OCI-LY1 (cell line): ENCODE data around the gene CIRBP.

Experiments
- H2AFZ ChIP-seq: fragments of 200-600 bp; sonication (generic), shearing (Covaris generic); 2 replicates; pipeline ENCODE4 v1.6.0; 2014; ENCODE audit warnings: antibody characterized with exemption, mild to moderate bottlenecking, low read length
- H3F3A ChIP-seq: fragments of 200-600 bp; sonication (generic), shearing (Covaris generic); 2 replicates; pipeline ENCODE4 v1.6.0; 2014; ENCODE audit warnings: mild to moderate bottlenecking, antibody characterized with exemption, low read length, moderate library complexity; ENCODE audit not compliant: insufficient read depth
- H3K27ac ChIP-seq: fragments of 200-600 bp; sonication (generic); 2 replicates; pipeline ENCODE4 v1.5.1; 2014; ENCODE audit warnings: low read length, mixed run types, mild to moderate bottlenecking, low read depth; ENCODE audit not compliant: poor library complexity, severe bottlenecking
- H3K27me3 ChIP-seq: fragments of 200-600 bp; sonication (generic); 2 replicates; pipeline ENCODE4 v1.6.0; 2014; ENCODE audit warnings: antibody characterized with exemption, mild to moderate bottlenecking, low read length, moderate library complexity; ENCODE audit not compliant: insufficient read depth
- H3K36me3 ChIP-seq: fragments of 200-600 bp; sonication (generic); 2 replicates; pipeline ENCODE4 v1.6.1; 2014; ENCODE audit warnings: mild to moderate bottlenecking, antibody characterized with exemption, low read length, moderate library complexity, mixed read lengths; ENCODE audit not compliant: insufficient read depth
- H3K4me1 ChIP-seq: fragments of 200-600 bp; sonication (generic); 2 replicates; pipeline ENCODE4 v1.5.1; 2014; ENCODE audit warnings: mild to moderate bottlenecking, low read length, moderate library complexity; ENCODE audit not compliant: insufficient read depth, severe bottlenecking
- H3K4me2 ChIP-seq: fragments of 200-600 bp; sonication (generic), shearing (Covaris generic); 2 replicates; pipeline ENCODE4 v1.6.1; 2014; ENCODE audit warnings: low read length
- H3K4me3 ChIP-seq: fragments of 200-600 bp; sonication (generic); 2 replicates; pipeline ENCODE4 v1.5.1; 2014; ENCODE audit warnings: low read length, low read depth, mild to moderate bottlenecking, mixed read lengths; ENCODE audit not compliant: poor library complexity, severe bottlenecking
- H3K79me2 ChIP-seq: fragments of 200-600 bp; shearing (Covaris generic); 2 replicates; pipeline ENCODE4 v1.6.1; 2016; ENCODE audit warnings: mixed run types, low read length, mixed read lengths; ENCODE audit not compliant: insufficient read depth
- H3K9ac ChIP-seq: fragments of 200-600 bp; sonication (generic), shearing (Covaris generic); 2 replicates; pipeline ENCODE4 v1.6.1; 2014; ENCODE audit warnings: mild to moderate bottlenecking, low read length, mixed read lengths
- H3K9me2 ChIP-seq: fragments of 200-600 bp; sonication (generic), shearing (Covaris generic); 2 replicates; pipeline ENCODE4 v1.6.1; 2014; ENCODE audit warnings: low read depth, mild to moderate bottlenecking, low read length, mixed read lengths
- H3K9me3 ChIP-seq: fragments of 200-600 bp; shearing (Covaris generic); 2 replicates; pipeline ENCODE4 v1.6.1; 2014; ENCODE audit warnings: low read length, mixed read lengths
- H4K20me1 ChIP-seq: fragments of 200-600 bp; sonication (generic), shearing (Covaris generic); 2 replicates; pipeline ENCODE4 v1.6.0; 2016; ENCODE audit warnings: mild to moderate bottlenecking, low read length; ENCODE audit not compliant: insufficient read depth
- CTCF ChIP-seq: fragments of 200-600 bp; sonication (generic), shearing (Covaris generic); IDR thresholded peaks from 2 replicates; pipeline ENCODE4 v1.5.1; 2017; ENCODE audit warnings: mild to moderate bottlenecking, antibody characterized with exemption, low read length, moderate library complexity, mixed read lengths
- EZH2 ChIP-seq: fragments of 200-600 bp; sonication (generic), shearing (Covaris generic); IDR thresholded peaks from 2 replicates; pipeline ENCODE4 v1.8.0; 2017; ENCODE audit warnings: borderline replicate concordance, mixed run types, mild to moderate bottlenecking, antibody characterized with exemption, low read length, moderate library complexity, mixed read lengths

Gene CIRBP

GRCh38 chr19:1238369-1239303, 30.5 kb upstream of the CIRBP start:
- Histone ChIP-seq H4K20me1 (no peaks in the 10 kb centered on the region), H3F3A (peaks cover 5% of the 10 kb centered on the region; the same call in 1 of the 2 replicates), H3K4me2 (peak overlapping the region; percentile 59), H3K27me3 (peaks cover 6% of the 10 kb centered on the region; the same call in 1 of the 2 replicates), H3K9ac (no peak overlapping the region), H3K36me3 (no peaks in the 10 kb centered on the region), H3K9me3 (no peaks in the 10 kb centered on the region), H3K79me2 (no peaks in the 10 kb centered on the region), H3K27ac (no peak overlapping the region), H2AFZ (no peak overlapping the region), H3K4me3 (peak overlapping the region; percentile 52), H3K4me1 (peaks cover 34% of the 10 kb centered on the region), H3K9me2 (no peaks in the 10 kb centered on the region)
- TF ChIP-seq EZH2 = no peak
- no peak for TF ChIP-seq CTCF

- Histone ChIP-seq H2AFZ (no peak overlapping the region), H3K9me2 (no peaks in the 10 kb centered on the region), H3K4me2 (no peak overlapping the region), H3K27ac (no peak overlapping the region), H3K36me3 (peaks cover 5% of the 10 kb centered on the region; the same call in 1 of the 2 replicates), H3K9me3 (no peaks in the 10 kb centered on the region), H3K27me3 (peaks cover 6% of the 10 kb centered on the region; the same call in 1 of the 2 replicates), H3K4me3 (peak overlapping the region; percentile 44), H3K9ac (no peak overlapping the region), H4K20me1 (no peaks in the 10 kb centered on the region), H3F3A (peaks cover 5% of the 10 kb centered on the region; the same call in 1 of the 2 replicates), H3K4me1 (peaks cover 42% of the 10 kb centered on the region), H3K79me2 (no peaks in the 10 kb centered on the region)
- TF ChIP-seq EZH2 (no peak), CTCF (no peak)
These were observed 29.7 kb upstream of the CIRBP start for GRCh38 chr19:1239420-1239795.

GRCh38 chr19:1239796-1240737, 29.1 kb upstream of the CIRBP start:
- Histone ChIP-seq H3K27ac (no peak overlapping the region), H3K4me3 (peak overlapping the region; percentile 44), H2AFZ (no peak overlapping the region), H3K79me2 (no peaks in the 10 kb centered on the region), H3K9ac (peak overlapping the region; percentile 52; the same call in 1 of the 2 replicates), H4K20me1 (no peaks in the 10 kb centered on the region), H3K4me2 (peak overlapping the region; percentile 92), H3K27me3 (peaks cover 6% of the 10 kb centered on the region; the same call in 1 of the 2 replicates), H3F3A (peaks cover 5% of the 10 kb centered on the region; the same call in 1 of the 2 replicates), H3K9me2 (no peaks in the 10 kb centered on the region), H3K4me1 (peaks cover 48% of the 10 kb centered on the region), H3K9me3 (no peaks in the 10 kb centered on the region), H3K36me3 (peaks cover 5% of the 10 kb centered on the region; the same call in 1 of the 2 replicates)
- no peak for TF ChIP-seq EZH2
- peak; percentile 68 for TF ChIP-seq CTCF
